ENCODE data around the gene SLC45A3. TPM values are rescaled to one million over a fixed set of nuclear protein-coding genes. Genes with fewer than 3 reads are reported as not detected.

Gene SLC45A3
- total RNA-seq (2021; fragmentation: NEBNext Ultra II Directional; extraction: Animal tissue kit (Norgen Biotek cat#: 25700)) (12.5 and 13.0 TPM in 2 replicates), polyA plus RNA-seq (2011; rRNA removed) (14.3 and 19.7 TPM in 2 replicates), polyA minus RNA-seq (2011; rRNA and poly(A)+ RNA removed) (9.2 and 9.9 TPM in 2 replicates)
- 17.4 TPM for polyA plus RNA-seq (2011; cell fraction: cytosol; rRNA removed)
- polyA plus RNA-seq (2011; cell fraction: nucleus; rRNA removed), result 38.5 TPM
- 8.3 to 13.3 TPM (median 12.8 TPM) in 4 replicates for polyA plus RNA-seq (2012, experiment 1 of 2)
- 12.2 TPM for polyA plus RNA-seq (2012, experiment 2 of 2)
- polyA plus RNA-seq (2013, experiment 1 of 2), result 12.9 TPM
- 13.1 TPM for polyA plus RNA-seq (2013, experiment 2 of 2)
- 7.6 TPM for polyA minus RNA-seq (2011; cell fraction: cytosol; rRNA and poly(A)+ RNA removed)
- polyA minus RNA-seq (2011; cell fraction: nucleus; rRNA and poly(A)+ RNA removed), result 12.6 TPM
- long read RNA-seq, experiment 1, partial matches to known transcripts, result 4 of 12 reads
- long read RNA-seq, experiment 1, other reads (novel, unspliced or antisense), result 8 of 12 reads
- long read RNA-seq, experiment 2, partial matches to known transcripts, result 0 of 1 reads
- long read RNA-seq, experiment 2, other reads (novel, unspliced or antisense), result 1 of 1 reads

DNA sequence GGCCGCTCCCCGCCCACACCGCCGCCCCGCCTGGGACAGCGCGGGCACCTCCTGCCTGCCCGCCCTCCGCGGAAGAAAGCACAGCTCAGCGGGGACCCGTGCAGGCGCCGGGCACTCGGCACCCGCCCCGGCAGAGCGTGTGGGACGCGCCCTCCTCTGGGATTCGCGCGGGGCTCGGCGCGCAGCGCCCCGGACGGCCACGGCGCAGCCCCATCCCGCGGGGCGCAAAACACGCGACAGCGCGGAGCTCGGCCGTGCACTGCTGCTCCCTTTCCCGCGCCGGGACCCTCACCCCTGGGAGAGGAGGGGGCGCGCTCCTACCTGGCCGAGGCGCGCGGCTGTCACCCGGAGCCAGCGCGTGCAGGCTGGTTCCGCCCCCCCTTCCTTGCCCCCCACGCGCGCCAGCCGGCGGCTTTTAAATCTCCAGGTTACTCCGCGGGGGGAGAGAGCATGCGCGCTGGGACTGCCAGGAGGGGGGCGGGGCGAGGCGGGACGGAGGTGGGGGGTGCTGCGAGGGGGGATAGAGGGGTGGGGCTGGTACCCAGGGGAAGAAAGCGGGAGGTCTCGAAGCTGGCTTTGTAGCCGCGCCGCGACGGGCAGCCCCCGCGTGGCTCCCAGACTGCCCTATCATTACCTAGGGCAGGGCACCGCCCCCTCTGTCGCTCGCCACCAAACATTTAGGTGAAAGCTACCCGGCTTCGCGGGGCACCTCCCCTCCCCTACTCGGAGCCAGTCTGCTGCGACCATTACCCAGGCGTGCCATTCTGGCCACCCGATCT, at the start of gene SLC45A3:
SLC45A3 (minus strand) TSS at position 437 of the 779 bp plus-strand sequence. CDS start 15,853 bp downstream, outside the sequence.
- H3K18ac ChIP-seq (ENCODE audit: extremely low read depth, low read length), result peak within 1 kb of the TSS; percentile 78
- H2BK12ac ChIP-seq (ENCODE audit: low read depth, low read length), result 0 out of 2 replicates have a peak within 1 kb of the TSS, but pooled peaks have one; percentile 68
- H3K4me1 ChIP-seq (replicated peaks in 1 of 4; ENCODE audit: control insufficient read depth in 3 of 4, insufficient read depth in 4 of 4, low read length in 3 of 4), result peaks cover 4 to 30% (median 15%) of the 10 kb centered on the region in 4 experiments
- H3K4me3 ChIP-seq (ENCODE audit: extremely low read depth in 1 of 4, insufficient read depth in 2 of 4, low read depth in 3 of 4, low read length in 4 of 4), result peak within 1 kb of the TSS; percentile 63 to 93 (median 72)
- peaks cover 0 to 36% of the 10 kb centered on the region in 2 experiments; a peak in 3 of 4 replicates for H3K79me2 ChIP-seq (ENCODE audit: control insufficient read depth in 1 of 2, insufficient read depth in 2 of 2, low read length in 2 of 2)
- WGBS, 2 experiments (ENCODE audit: extremely low coverage in 1 of 2, insufficient coverage in 1 of 2, insufficient read length in 1 of 2, insufficient replicate concordance in 2 of 2, low coverage in 1 of 2, low lambda C conversion rate in 2 of 2, missing lambda C conversion rate in 1 of 2), result 2% methylated on average over 40 of the region's 86 CpGs; no CpG with 5 or more reads in 1 of the 2 experiments
- H2AK5ac ChIP-seq (ENCODE audit: low read depth, low read length), result no peak within 1 kb of the TSS
- no peak within 1 kb of the TSS for H2AFZ ChIP-seq (ENCODE audit: low read length)
- H4K91ac ChIP-seq (replicated peaks; ENCODE audit: insufficient read length, low read length), result peak within 1 kb of the TSS; percentile 22
- FAIRE-seq, result no peak
- DNase-seq (ENCODE audit: low read depth in 1 of 2, low spot score in 2 of 2), result no peak
- no peak within 1 kb of the TSS for H3K14ac ChIP-seq (ENCODE audit: insufficient read length)
- peaks cover 11% of the 10 kb centered on the region for H3K23me2 ChIP-seq (ENCODE audit: low read depth, low read length)
- peaks cover 10% of the 10 kb centered on the region for H3K79me1 ChIP-seq (ENCODE audit: low read depth, low read length)
- H4K5ac ChIP-seq (ENCODE audit: insufficient read length, low read depth, low read length), result peak within 1 kb of the TSS; percentile 35
- H3K56ac ChIP-seq (replicated peaks; ENCODE audit: insufficient read length, low read depth, low read length), result peak within 1 kb of the TSS; percentile 5
- H3K27ac ChIP-seq (ENCODE audit: low read depth, low read length), result peak within 1 kb of the TSS; percentile 48; the same call in 1 of the 2 replicates
- H2BK20ac ChIP-seq (ENCODE audit: low read length), result peak within 1 kb of the TSS; percentile 90
- peak within 1 kb of the TSS; percentile 90 for H4K8ac ChIP-seq (ENCODE audit: extremely low read depth, insufficient read depth, low read length)
- peak within 1 kb of the TSS; percentile 4 to 35 (median 15); a peak in 3 of 7 replicates for H3K9ac ChIP-seq (replicated peaks in 1 of 4; ENCODE audit: extremely low read depth in 1 of 4, low read depth in 3 of 4, low read length in 3 of 4)
- ChIA-PET POLR2A (ENCODE audit: partially characterized antibody) (interaction anchor here (0.9 to 5.4 kb wide), 15 partner anchors 9 to 88 kb away, joined by 3 to 49 read pairs (median 6); partner anchors contain the start of gene ELK4), CTCF (ENCODE audit: partially characterized antibody) (interaction anchor here (0.6 to 17.5 kb wide), 12 partner anchors 8 to 235 kb away, joined by 3 to 378 read pairs (median 4); no protein-coding TSS in a partner anchor)
- H3K4me2 ChIP-seq (ENCODE audit: insufficient read depth in 1 of 2, low read depth in 2 of 2, low read length in 2 of 2), result peak within 1 kb of the TSS; percentile 79 to 83
- H4K20me1 ChIP-seq (replicated peaks in 1 of 2; ENCODE audit: control insufficient read depth in 1 of 2, insufficient read depth in 2 of 2, low read length in 2 of 2), result peaks cover 0 to 7% of the 10 kb centered on the region in 2 experiments
- TF ChIP-seq KDM4A (IDR thresholded peaks at IDR 0.05; ENCODE audit: low read depth, low read length, severe bottlenecking), result peak; percentile 95
- no peak for TF ChIP-seq EZH2 (IDR thresholded peaks at IDR 0.05; ENCODE audit: low read depth, low read length, severe bottlenecking)
- 0 out of 4 replicates have a peak, but pooled peaks of 1 of the 2 experiments have one; percentile 45 for TF ChIP-seq HDAC2 (IDR thresholded peaks at IDR 0.05; ENCODE audit: borderline replicate concordance in 1 of 2, low read depth in 2 of 2, low read length in 2 of 2)
- peak in 1 of 2 experiments; percentile 31; a peak in 1 of 3 replicates for TF ChIP-seq POLR2A (IDR thresholded peaks at IDR 0.05; ENCODE audit: control extremely low read depth in 1 of 2, low read depth in 2 of 2, low read length in 2 of 2)
- TF ChIP-seq BACH1 (IDR thresholded peaks at IDR 0.05; ENCODE audit: low read length), result 0 out of 2 replicates have a peak, but pooled peaks have one; percentile 4
- no peak for TF ChIP-seq SP1 (IDR thresholded peaks at IDR 0.05; ENCODE audit: low read depth, low read length)
- no peak for TF ChIP-seq CREB1 (IDR thresholded peaks at IDR 0.05)
- TF ChIP-seq PHF8 (conservative IDR thresholded peaks at IDR 0.05; ENCODE audit: low read depth, low read length), result peak; percentile 39; the same call in 1 of the 2 replicates
- H2BK15ac ChIP-seq (ENCODE audit: low read length), result peak within 1 kb of the TSS; percentile 81; the same call in 1 of the 2 replicates
- H2BK5ac ChIP-seq (ENCODE audit: low read depth, low read length), result peak within 1 kb of the TSS; percentile 24; the same call in 1 of the 2 replicates
- H3K9me3 ChIP-seq (ENCODE audit: insufficient read depth in 2 of 2, low read depth in 1 of 2, low read length in 1 of 2), result no peaks in the 10 kb centered on the region
- no peak within 1 kb of the TSS for H3K23ac ChIP-seq (ENCODE audit: insufficient read length)
- no peaks in the 10 kb centered on the region for H3K36me3 ChIP-seq (ENCODE audit: control insufficient read depth in 2 of 4, insufficient read depth in 4 of 4, low read length in 3 of 4)
- H3K4ac ChIP-seq (replicated peaks; ENCODE audit: insufficient read length, low read depth, low read length), result peak within 1 kb of the TSS; percentile 88
- H3K27me3 ChIP-seq (replicated peaks in 1 of 4; ENCODE audit: control insufficient read depth in 3 of 4, extremely low read depth in 1 of 4, insufficient read depth in 3 of 4, low read length in 3 of 4), result peaks cover 0 to 11% (median 2%) of the 10 kb centered on the region in 4 experiments; a peak in 2 of 7 replicates
- H2BK120ac ChIP-seq (replicated peaks; ENCODE audit: low read depth, low read length), result no peak within 1 kb of the TSS

Data from H1 (cell line).